Measurements from ENCODE around the gene OXSR1.

DNA sequence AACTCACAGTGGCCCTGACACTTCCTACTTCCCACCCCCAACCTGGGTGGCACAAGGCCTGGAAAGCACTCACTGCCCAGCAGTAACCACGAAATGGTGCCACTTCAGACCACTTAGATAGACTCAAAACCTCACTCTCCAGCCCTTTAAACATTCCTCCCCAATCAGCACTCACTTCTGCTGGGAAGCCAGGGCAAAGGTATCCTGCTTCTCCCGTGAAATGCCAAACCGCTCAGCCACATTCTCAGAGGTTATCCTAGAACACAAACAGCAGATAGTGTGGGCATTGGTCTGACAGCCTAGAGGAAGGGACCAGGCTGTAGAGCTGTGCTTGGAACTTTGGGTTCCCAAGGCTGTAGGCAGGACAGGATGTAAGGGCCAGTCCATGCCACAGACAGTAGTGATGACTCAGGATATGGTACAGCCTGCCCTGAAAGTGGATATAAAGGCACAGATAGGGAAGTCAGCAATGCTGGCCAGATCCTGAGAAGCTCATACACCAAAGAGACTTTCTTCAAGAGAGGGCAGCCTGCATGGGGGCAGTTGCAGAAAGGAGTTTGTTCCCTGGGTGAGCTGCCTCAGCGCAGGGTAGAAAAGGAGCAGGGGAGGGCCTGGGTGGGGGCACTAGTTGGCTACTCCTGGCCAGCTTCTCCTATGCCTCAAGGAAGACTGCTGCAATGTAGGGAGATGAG is 37.6 kb upstream of the OXSR1 start:
- no peak for TF ChIP-seq POLR2A (IDR thresholded peaks at IDR 0.05; ENCODE audit: low read depth, low read length)
- no peak for TF ChIP-seq POLR2AphosphoS5 (IDR thresholded peaks at IDR 0.05; ENCODE audit: low read depth, low read length)
- TF ChIP-seq TAF1 (IDR thresholded peaks at IDR 0.05; ENCODE audit: low read depth, low read length): no peak

All from GM12891 (cell line).